ENCODE data around the gene CHST3. TPM values are rescaled to one million over a fixed set of nuclear protein-coding genes. Genes with fewer than 3 reads are reported as not detected.
A peak's percentile ranks its signal among the peaks of the same experiment; 100 is the strongest.

The CHST3 gene
- total and polyA plus RNA-seq, 10 donors: 0.28 to 8.7 (median 4.5) TPM

- Histone ChIP-seq H3K27ac (no peak overlapping the region), H3K27me3 (replicated peaks in 1 of 7) (no peaks in the 10 kb centered on the region), H3K4me3 (no peak overlapping the region), H3K36me3 (peaks cover 0 to 42% (median 15%) of the 10 kb centered on the region in 6 donors), H3K9me3 (no peaks in the 10 kb centered on the region), H3K4me1 (peaks cover 0 to 26% (median 7%) of the 10 kb centered on the region in 6 donors)
- intact Hi-C loops (cut with DNase I; ENCODE audit: low total_unique reads): no loop called here
- TF ChIP-seq CTCF (IDR thresholded peaks at IDR 0.05 in 8 of 11, conservative IDR thresholded peaks at IDR 0.05 in 3 of 11) (no peak), POLR2AphosphoS5 (IDR thresholded peaks at IDR 0.05) (no peak), POLR2A (IDR thresholded peaks at IDR 0.05) (no peak)
- DNase-seq: no peak
- 80 to 90% (median 86%) methylated on average over 5 of the region's 5 CpGs for WGBS, 5 donors
Measured at GRCh38 chr10:72061491-72061890, 97.3 kb downstream of the CHST3 start.

GRCh38 chr10:72061930-72062329, 97.7 kb downstream of the CHST3 start:
- H3K27ac ChIP-seq: no peak overlapping the region
- intact Hi-C loops (cut with DNase I; ENCODE audit: low total_unique reads): no loop called here
- 85 to 94% (median 91%) methylated on average over 8 to 9 of the region's 9 CpGs for WGBS, 5 donors

GRCh38 chr10:72062382-72062781, 98.2 kb downstream of the CHST3 start:
- TF ChIP-seq POLR2AphosphoS5 (IDR thresholded peaks at IDR 0.05) (no peak), POLR2A (IDR thresholded peaks at IDR 0.05) (no peak), CTCF (IDR thresholded peaks at IDR 0.05 in 8 of 11, conservative IDR thresholded peaks at IDR 0.05 in 3 of 11) (no peak)
- H3K27ac ChIP-seq: no peak overlapping the region
- intact Hi-C loops (cut with DNase I; ENCODE audit: low total_unique reads): no loop called here
- H3K27me3 ChIP-seq (replicated peaks in 1 of 7): no peaks in the 10 kb centered on the region
- no peak overlapping the region for H3K4me3 ChIP-seq
- H3K9me3 ChIP-seq: no peaks in the 10 kb centered on the region
- 92 to 97% (median 95%) methylated on average over 10 of the region's 10 CpGs for WGBS, 5 donors
- peak; percentile 69 for DNase-seq
- H3K36me3 ChIP-seq: peaks cover 0 to 51% (median 18%) of the 10 kb centered on the region in 6 donors
- peaks cover 0 to 35% (median 13%) of the 10 kb centered on the region in 6 donors for H3K4me1 ChIP-seq

More at GRCh38 chr10:72061930-72062329, 97.7 kb downstream of the CHST3 start:
- TF ChIP-seq POLR2A (IDR thresholded peaks at IDR 0.05) (no peak), CTCF (IDR thresholded peaks at IDR 0.05 in 8 of 11, conservative IDR thresholded peaks at IDR 0.05 in 3 of 11) (no peak), POLR2AphosphoS5 (IDR thresholded peaks at IDR 0.05) (peak in 1 of 3 donors; percentile 24)
- Histone ChIP-seq H3K36me3 (peaks cover 0 to 47% (median 17%) of the 10 kb centered on the region in 6 donors), H3K4me3 (no peak overlapping the region), H3K4me1 (peaks cover 0 to 30% (median 9%) of the 10 kb centered on the region in 6 donors), H3K27me3 (replicated peaks in 1 of 7) (no peaks in the 10 kb centered on the region), H3K9me3 (no peaks in the 10 kb centered on the region)
- DNase-seq: peak; percentile 70

Other genes starting within 250 kb of the CHST3 start
- gene C10orf105, start 244.6 kb upstream of the CHST3 start, total RNA-seq: 1 to 10 TPM; 1.4 to 4.4 (median 3.4) TPM
- under 1 TPM; 0.08 to 0.38 (median 0.20) TPM for gene C10orf105, start 244.6 kb upstream of the CHST3 start, polyA plus RNA-seq
- gene VSIR, start 190.9 kb upstream of the CHST3 start, total RNA-seq: 100 to 1,000 TPM; 202 to 512 (median 313) TPM
- 10 to 100 TPM; 34.5 to 84.3 (median 50.4) TPM for gene VSIR, start 190.9 kb upstream of the CHST3 start, polyA plus RNA-seq
- gene PSAP, start 113.1 kb upstream of the CHST3 start, total RNA-seq: 1,000 to 10,000 TPM; 1,269 to 1,826 (median 1,507) TPM
- gene PSAP, start 113.1 kb upstream of the CHST3 start, polyA plus RNA-seq: 100 to 1,000 TPM; 363 to 690 (median 437) TPM
- gene SPOCK2, start 124.2 kb downstream of the CHST3 start, total RNA-seq: 10 to 100 TPM; 32.2 to 64.3 (median 43.5) TPM
- gene SPOCK2, start 124.2 kb downstream of the CHST3 start, polyA plus RNA-seq: 10 to 100 TPM; 12.6 to 28.4 (median 23.6) TPM

Data from spleen (tissue), 11 donors.